ENCODE measurements around the gene SERPINB10.

- no peak for TF ChIP-seq CTCF (conservative IDR thresholded peaks at IDR 0.05; ENCODE audit: low read length)
- no peak for TF ChIP-seq EZH2phosphoT487 (IDR thresholded peaks at IDR 0.05; ENCODE audit: borderline replicate concordance)
Observed at GRCh38 chr18:63860531-63860930, 47.2 kb upstream of the SERPINB10 start.
